ENCODE results near the gene DHX16. TPM values are rescaled to one million over a fixed set of nuclear protein-coding genes. Genes with fewer than 3 reads are reported as not detected.

DHX16 gene
- total RNA-seq, 1 experiment from 2014 or later, result 41.3 TPM

DNA sequence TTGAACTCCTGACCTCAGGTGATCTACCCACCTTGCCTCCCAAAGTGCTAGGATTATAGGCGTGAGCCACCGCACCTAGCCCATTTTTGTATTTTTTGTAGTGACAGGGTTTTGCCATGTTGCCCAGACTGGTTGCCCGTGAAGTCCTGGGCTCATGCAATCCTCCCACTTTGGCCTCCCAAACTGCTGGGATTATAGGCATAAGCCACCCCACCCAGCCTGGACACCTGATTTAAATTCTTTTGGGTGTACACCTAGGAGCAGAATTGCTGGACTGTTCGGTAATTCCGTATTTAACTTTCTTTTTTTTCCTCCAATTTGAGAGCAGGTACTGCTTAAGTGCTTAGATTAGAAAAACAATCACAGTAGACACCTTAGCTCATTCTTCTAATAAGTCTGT is 23.6 kb upstream of the DHX16 start:
- peaks cover 5% of the 10 kb centered on the region for H3K36me3 Mint-ChIP-seq (ENCODE audit: insufficient read depth, unreplicated experiment)
- CTCF ChIA-PET, result interaction anchor here (0.5 to 1.8 kb wide), 4 partner anchors 12 to 297 kb away, joined by 3 to 12 read pairs (median 6); no protein-coding TSS in a partner anchor
- TF ChIP-seq, protein P1, sequence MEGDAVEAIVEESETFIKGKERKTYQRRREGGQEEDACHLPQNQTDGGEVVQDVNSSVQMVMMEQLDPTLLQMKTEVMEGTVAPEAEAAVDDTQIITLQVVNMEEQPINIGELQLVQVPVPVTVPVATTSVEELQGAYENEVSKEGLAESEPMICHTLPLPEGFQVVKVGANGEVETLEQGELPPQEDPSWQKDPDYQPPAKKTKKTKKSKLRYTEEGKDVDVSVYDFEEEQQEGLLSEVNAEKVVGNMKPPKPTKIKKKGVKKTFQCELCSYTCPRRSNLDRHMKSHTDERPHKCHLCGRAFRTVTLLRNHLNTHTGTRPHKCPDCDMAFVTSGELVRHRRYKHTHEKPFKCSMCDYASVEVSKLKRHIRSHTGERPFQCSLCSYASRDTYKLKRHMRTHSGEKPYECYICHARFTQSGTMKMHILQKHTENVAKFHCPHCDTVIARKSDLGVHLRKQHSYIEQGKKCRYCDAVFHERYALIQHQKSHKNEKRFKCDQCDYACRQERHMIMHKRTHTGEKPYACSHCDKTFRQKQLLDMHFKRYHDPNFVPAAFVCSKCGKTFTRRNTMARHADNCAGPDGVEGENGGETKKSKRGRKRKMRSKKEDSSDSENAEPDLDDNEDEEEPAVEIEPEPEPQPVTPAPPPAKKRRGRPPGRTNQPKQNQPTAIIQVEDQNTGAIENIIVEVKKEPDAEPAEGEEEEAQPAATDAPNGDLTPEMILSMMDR (IDR thresholded peaks at IDR 0.05; ENCODE audit: unreplicated experiment), result no peak
- intact Hi-C loops (cut with micrococcal nuclease), result no loop called here
- no TSS peak for BruUV-seq (replicated peaks)
- no peak overlapping the region for H3K27ac Mint-ChIP-seq (ENCODE audit: low read depth, unreplicated experiment)
- no peaks in the 10 kb centered on the region for H3K27me3 Mint-ChIP-seq (ENCODE audit: insufficient read depth, unreplicated experiment)
- POLR2A ChIA-PET, result interaction anchor here (1.1 to 13.9 kb wide), 4 partner anchors 8 to 25 kb away, joined by 3 to 477 read pairs (median 18); partner anchors contain the start of genes MDC1 and TUBB
- H3K9me3 Mint-ChIP-seq (ENCODE audit: unreplicated experiment), result no peaks in the 10 kb centered on the region
- no peak for DNase-seq (ENCODE audit: unreplicated experiment)
- no peak overlapping the region for H3K4me3 Mint-ChIP-seq (ENCODE audit: unreplicated experiment)
- peaks cover 12% of the 10 kb centered on the region for H3K4me1 Mint-ChIP-seq (ENCODE audit: insufficient read depth, unreplicated experiment)

DNA sequence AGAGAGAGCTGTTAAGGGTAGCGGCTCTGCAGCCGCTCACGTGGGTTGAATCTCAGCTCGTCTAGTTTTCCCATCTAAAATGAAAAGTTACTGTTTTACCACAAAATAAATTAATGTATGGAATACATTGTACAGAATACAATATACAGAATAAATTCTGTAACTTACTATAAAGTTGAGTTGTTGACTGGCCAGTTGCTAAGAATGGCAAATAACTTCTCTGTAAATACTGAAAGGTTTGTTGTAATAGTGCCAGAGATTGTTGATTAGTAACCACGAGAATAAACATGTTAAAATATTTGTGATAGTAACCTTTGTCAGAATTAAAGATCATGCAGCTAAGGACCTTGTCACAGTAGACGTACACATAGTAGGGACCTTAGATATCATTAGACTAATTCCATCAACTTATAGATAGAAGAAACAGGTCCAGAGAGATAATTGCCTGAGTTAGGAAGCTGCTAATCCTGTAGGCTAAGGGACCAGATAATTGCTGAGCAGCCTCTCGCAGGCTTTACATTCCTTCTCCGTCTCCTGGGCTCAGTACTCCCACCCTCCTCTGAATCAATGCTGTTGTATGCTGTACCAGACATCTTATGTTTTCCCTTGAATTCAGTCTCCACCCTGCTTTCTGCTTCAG is 18.5 kb upstream of the DHX16 start:
- intact Hi-C loops (cut with micrococcal nuclease), result no loop called here
- Mint-ChIP-seq H3K4me3 (ENCODE audit: unreplicated experiment) (peak overlapping the region; percentile 94), H3K36me3 (ENCODE audit: insufficient read depth, unreplicated experiment) (no peaks in the 10 kb centered on the region), H3K27me3 (ENCODE audit: insufficient read depth, unreplicated experiment) (no peaks in the 10 kb centered on the region), H3K4me1 (ENCODE audit: insufficient read depth, unreplicated experiment) (peaks cover 39% of the 10 kb centered on the region), H3K9me3 (ENCODE audit: unreplicated experiment) (no peaks in the 10 kb centered on the region), H3K27ac (ENCODE audit: low read depth, unreplicated experiment) (peak overlapping the region; percentile 90)
- CTCF ChIA-PET, result interaction anchor here (0.6 to 5.5 kb wide), 6 partner anchors 12 to 150 kb away, joined by 3 to 62 read pairs (median 7); no protein-coding TSS in a partner anchor
- POLR2A ChIA-PET, result interaction anchor here (0.6 to 13.9 kb wide), 19 partner anchors 8 to 710 kb away, joined by 3 to 477 read pairs (median 7); partner anchors contain the start of genes ABCF1, DHX16, MDC1 and MRPS18B
- no TSS peak for BruUV-seq (replicated peaks)
- DNase-seq (ENCODE audit: unreplicated experiment), result no peak
- TF ChIP-seq, protein P1 (IDR thresholded peaks at IDR 0.05; ENCODE audit: unreplicated experiment), result no peak

DNA sequence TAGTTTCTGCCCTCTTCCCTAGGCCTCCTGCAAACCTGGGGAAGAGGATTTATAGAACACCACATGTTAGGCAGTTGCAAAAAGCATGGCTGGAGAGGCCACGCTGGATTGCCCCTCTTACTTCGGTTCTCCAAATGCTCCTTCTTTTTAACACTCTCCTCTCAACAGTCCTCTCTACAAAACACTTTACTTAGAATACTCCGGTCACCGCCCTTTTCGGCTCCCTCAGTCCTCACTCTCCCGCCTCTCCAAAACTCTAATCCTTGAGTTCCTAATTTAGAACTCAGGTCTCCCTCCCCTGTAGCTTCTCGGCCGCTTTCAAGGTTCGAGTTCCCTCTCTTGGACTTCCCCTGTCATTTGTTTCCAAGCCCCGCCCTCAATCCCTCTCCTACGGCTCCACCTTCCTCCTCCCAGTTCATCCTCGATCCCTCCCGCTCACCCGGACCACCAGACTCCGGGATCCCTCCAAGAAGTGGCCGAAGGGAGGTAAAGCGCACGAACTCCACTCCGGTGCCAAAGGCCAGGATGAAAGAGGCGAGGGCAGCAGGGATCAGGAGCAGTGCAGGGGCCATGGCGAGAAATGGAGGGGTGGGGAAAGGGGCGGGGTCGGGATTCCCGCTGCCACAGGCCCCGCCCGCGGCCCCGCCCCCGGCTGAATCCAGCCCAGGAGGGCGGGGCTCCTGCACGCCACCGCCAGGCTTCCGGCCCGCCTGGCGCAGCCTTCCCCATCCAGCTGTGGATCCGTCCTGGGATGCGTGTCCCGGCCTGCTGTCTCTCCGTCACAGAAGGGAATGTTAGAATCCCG is 17.8 kb upstream of the DHX16 start, which contains the start of gene NRM:
Gene NRM (minus strand): TSS at position 582 of the 805 bp plus-strand sequence. CDS start 10 bp downstream, at position 572.
- intact Hi-C loops (cut with micrococcal nuclease), result no loop called here
- peak within 1 kb of the TSS; percentile 94 for H3K4me3 Mint-ChIP-seq (ENCODE audit: unreplicated experiment)
- peak; percentile 94 for DNase-seq (ENCODE audit: unreplicated experiment)
- H3K4me1 Mint-ChIP-seq (ENCODE audit: insufficient read depth, unreplicated experiment), result peaks cover 47% of the 10 kb centered on the region
- POLR2A ChIA-PET, result interaction anchor here (0.6 to 13.9 kb wide), 20 partner anchors 8 to 710 kb away, joined by 3 to 477 read pairs (median 7); partner anchors contain the start of genes ABCF1, DHX16, MDC1 and MRPS18B
- no TSS peak for BruUV-seq (replicated peaks)
- TF ChIP-seq, protein P1 (IDR thresholded peaks at IDR 0.05; ENCODE audit: unreplicated experiment), result no peak
- H3K36me3 Mint-ChIP-seq (ENCODE audit: insufficient read depth, unreplicated experiment), result peaks cover 2% of the 10 kb centered on the region
- peak within 1 kb of the TSS; percentile 90 for H3K27ac Mint-ChIP-seq (ENCODE audit: low read depth, unreplicated experiment)
- H3K27me3 Mint-ChIP-seq (ENCODE audit: insufficient read depth, unreplicated experiment), result no peaks in the 10 kb centered on the region
- H3K9me3 Mint-ChIP-seq (ENCODE audit: unreplicated experiment), result no peaks in the 10 kb centered on the region
- CTCF ChIA-PET, result interaction anchor here (0.6 to 5.5 kb wide), 6 partner anchors 11 to 149 kb away, joined by 3 to 62 read pairs (median 14); no protein-coding TSS in a partner anchor
